Measurements from ENCODE around the gene CDC42BPA. TPM values are rescaled to one million over a fixed set of nuclear protein-coding genes. Genes with fewer than 3 reads are reported as not detected.
"Not testable (repeated sequence)": the region's sequence is repeated elsewhere in the genome, so short reads cannot be mapped to it uniquely, and the experiment has no call there.

The CDC42BPA gene
- total RNA-seq, 1 experiment from 2014 or later: 46.4 TPM

- no peaks in the 10 kb centered on the region for H3K27me3 ChIP-seq (replicated peaks)
- H3K4me1 ChIP-seq (replicated peaks): no peaks in the 10 kb centered on the region
- DNase-seq (ENCODE audit: low read depth in 1 of 2, low spot score in 2 of 2): no peak
- H3K27ac ChIP-seq: no peak overlapping the region
- H3K36me3 ChIP-seq: peaks cover 28% of the 10 kb centered on the region
- H3K4me3 ChIP-seq: no peak overlapping the region
- H3K9me3 ChIP-seq (replicated peaks): no peaks in the 10 kb centered on the region
Measured at GRCh38 chr1:227127891-227128290, 190.4 kb downstream of the CDC42BPA start.

- Histone ChIP-seq H3K9me3 (replicated peaks) (no peaks in the 10 kb centered on the region), H3K36me3 (peaks cover 21% of the 10 kb centered on the region)
- no peak for DNase-seq (ENCODE audit: low read depth in 1 of 2, low spot score in 2 of 2)
Measured at GRCh38 chr1:227125929-227126545, 192.3 kb downstream of the CDC42BPA start.

GRCh38 chr1:227124473-227124872 is 193.8 kb downstream of the CDC42BPA start:
- no peak overlapping the region for H3K27ac ChIP-seq
- no peak overlapping the region for H3K4me3 ChIP-seq
- H3K9me3 ChIP-seq (replicated peaks): no peaks in the 10 kb centered on the region
- peaks cover 11% of the 10 kb centered on the region for H3K36me3 ChIP-seq
- H3K27me3 ChIP-seq (replicated peaks): no peaks in the 10 kb centered on the region
- H3K4me1 ChIP-seq (replicated peaks): no peaks in the 10 kb centered on the region
- no peak for DNase-seq (ENCODE audit: low read depth in 1 of 2, low spot score in 2 of 2)

More at GRCh38 chr1:227125929-227126545, 192.3 kb downstream of the CDC42BPA start:
- H3K27me3 ChIP-seq (replicated peaks): no peaks in the 10 kb centered on the region
- no peak overlapping the region for H3K4me3 ChIP-seq
- no peak overlapping the region for H3K27ac ChIP-seq
- no peaks in the 10 kb centered on the region for H3K4me1 ChIP-seq (replicated peaks)

GRCh38 chr1:227120826-227121225 is 197.5 kb downstream of the CDC42BPA start:
- Histone ChIP-seq H3K4me3 (no peak overlapping the region), H3K4me1 (replicated peaks) (no peaks in the 10 kb centered on the region), H3K27ac (no peak overlapping the region), H3K27me3 (replicated peaks) (no peaks in the 10 kb centered on the region), H3K9me3 (replicated peaks) (no peaks in the 10 kb centered on the region), H3K36me3 (peaks cover 6% of the 10 kb centered on the region)
- no peak for DNase-seq (ENCODE audit: low read depth in 1 of 2, low spot score in 2 of 2)

DNA sequence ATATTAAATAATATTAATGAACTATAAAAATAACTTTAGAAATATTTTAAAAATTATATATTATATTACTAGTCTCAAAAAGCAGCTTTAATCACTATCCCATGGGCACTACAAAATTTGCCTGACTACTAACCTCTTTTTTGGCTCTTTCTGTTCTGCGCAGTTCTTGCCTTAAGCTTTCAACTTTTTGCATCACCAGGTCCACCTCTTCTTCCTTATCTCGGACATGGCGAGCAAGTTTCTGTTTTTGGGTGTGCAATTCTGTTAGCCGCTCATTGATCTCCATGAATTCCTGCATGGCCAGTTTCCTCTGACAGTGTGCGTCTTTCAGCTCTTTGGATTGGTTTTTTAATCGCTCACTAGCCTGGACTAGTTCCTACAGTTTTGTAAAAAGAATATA is 205.8 kb downstream of the CDC42BPA start:
- no peak overlapping the region for H3K4me3 ChIP-seq
- H3K27me3 ChIP-seq (replicated peaks): no peaks in the 10 kb centered on the region
- no peaks in the 10 kb centered on the region for H3K9me3 ChIP-seq (replicated peaks)
- H3K27ac ChIP-seq: no peak overlapping the region
- H3K36me3 ChIP-seq: peaks cover 28% of the 10 kb centered on the region
- no peak for DNase-seq (ENCODE audit: low read depth in 1 of 2, low spot score in 2 of 2)
- no peaks in the 10 kb centered on the region for H3K4me1 ChIP-seq (replicated peaks)

- no peak overlapping the region for H3K4me3 ChIP-seq
- no peak overlapping the region for H3K27ac ChIP-seq
- no peaks in the 10 kb centered on the region for H3K4me1 ChIP-seq (replicated peaks)
- peaks cover 32% of the 10 kb centered on the region for H3K36me3 ChIP-seq
- no peaks in the 10 kb centered on the region for H3K27me3 ChIP-seq (replicated peaks)
- no peaks in the 10 kb centered on the region for H3K9me3 ChIP-seq (replicated peaks)
- no peak for DNase-seq (ENCODE audit: low read depth in 1 of 2, low spot score in 2 of 2)
Measured at GRCh38 chr1:227111782-227112181, 206.5 kb downstream of the CDC42BPA start.

GRCh38 chr1:227105291-227105690 is 213.0 kb downstream of the CDC42BPA start:
- not testable (repeated sequence) for H3K27ac ChIP-seq; H3K27me3 ChIP-seq (replicated peaks); H3K4me3 ChIP-seq; H3K4me1 ChIP-seq (replicated peaks); H3K9me3 ChIP-seq (replicated peaks); DNase-seq (ENCODE audit: low read depth in 1 of 2, low spot score in 2 of 2)
- H3K36me3 ChIP-seq: peaks cover 21% of the 10 kb centered on the region

DNA sequence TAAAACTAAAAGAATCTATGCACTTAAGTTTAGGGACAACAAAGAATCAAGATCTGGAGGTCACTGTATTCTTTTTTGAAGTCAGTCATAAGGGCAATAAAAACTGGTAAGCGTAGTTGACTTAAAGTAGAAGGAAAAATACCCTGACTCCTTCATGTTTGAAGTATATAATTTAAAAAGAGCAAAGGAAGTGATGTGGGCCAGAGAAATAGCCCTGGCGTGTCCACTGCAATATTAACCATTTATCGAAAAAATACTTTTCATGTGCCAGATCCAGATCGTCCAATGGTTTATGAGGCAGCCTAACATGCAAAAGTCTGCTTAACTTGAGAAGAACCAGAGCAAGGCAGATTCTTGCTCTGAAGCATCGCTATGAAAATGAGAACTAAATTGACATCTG is 216.2 kb downstream of the CDC42BPA start:
- Histone ChIP-seq H3K4me1 (replicated peaks) (no peaks in the 10 kb centered on the region), H3K27ac (no peak overlapping the region)
- DNase-seq (ENCODE audit: low read depth in 1 of 2, low spot score in 2 of 2): no peak

GRCh38 chr1:227094249-227094966 is 223.9 kb downstream of the CDC42BPA start:
- DNase-seq (ENCODE audit: low read depth in 1 of 2, low spot score in 2 of 2): no peak
- Histone ChIP-seq H3K4me1 (replicated peaks) (no peaks in the 10 kb centered on the region), H3K9me3 (replicated peaks) (no peaks in the 10 kb centered on the region), H3K4me3 (no peak overlapping the region), H3K27me3 (replicated peaks) (no peaks in the 10 kb centered on the region), H3K36me3 (peaks cover 51% of the 10 kb centered on the region), H3K27ac (no peak overlapping the region)

More for the DNA sequence above, 216.2 kb downstream of the CDC42BPA start:
- Histone ChIP-seq H3K9me3 (replicated peaks) (no peaks in the 10 kb centered on the region), H3K36me3 (peaks cover 27% of the 10 kb centered on the region), H3K4me3 (no peak overlapping the region), H3K27me3 (replicated peaks) (no peaks in the 10 kb centered on the region)

DNA sequence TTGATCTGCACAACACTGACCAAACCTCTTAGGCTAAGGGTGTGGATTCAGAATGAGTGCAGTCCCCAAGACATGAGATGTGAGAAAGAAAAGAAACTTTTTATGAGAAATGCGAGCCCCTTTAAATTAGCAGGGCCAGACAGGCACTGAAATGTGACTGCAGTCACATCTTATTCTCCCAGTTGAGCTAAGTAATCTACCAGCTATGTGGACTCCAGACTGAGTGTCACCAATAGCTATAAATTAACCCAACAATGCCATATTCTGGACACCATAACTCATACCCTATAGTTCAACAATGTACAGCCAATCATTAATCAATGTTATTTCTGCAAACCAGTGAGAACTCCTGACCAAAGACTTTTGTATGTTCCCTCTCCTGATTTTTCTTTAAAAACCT is 225.0 kb downstream of the CDC42BPA start:
- Histone ChIP-seq H3K36me3 (peaks cover 46% of the 10 kb centered on the region), H3K27me3 (replicated peaks) (no peaks in the 10 kb centered on the region), H3K4me1 (replicated peaks) (no peaks in the 10 kb centered on the region), H3K9me3 (replicated peaks) (no peaks in the 10 kb centered on the region), H3K27ac (no peak overlapping the region), H3K4me3 (no peak overlapping the region)
- no peak for DNase-seq (ENCODE audit: low read depth in 1 of 2, low spot score in 2 of 2)

DNA sequence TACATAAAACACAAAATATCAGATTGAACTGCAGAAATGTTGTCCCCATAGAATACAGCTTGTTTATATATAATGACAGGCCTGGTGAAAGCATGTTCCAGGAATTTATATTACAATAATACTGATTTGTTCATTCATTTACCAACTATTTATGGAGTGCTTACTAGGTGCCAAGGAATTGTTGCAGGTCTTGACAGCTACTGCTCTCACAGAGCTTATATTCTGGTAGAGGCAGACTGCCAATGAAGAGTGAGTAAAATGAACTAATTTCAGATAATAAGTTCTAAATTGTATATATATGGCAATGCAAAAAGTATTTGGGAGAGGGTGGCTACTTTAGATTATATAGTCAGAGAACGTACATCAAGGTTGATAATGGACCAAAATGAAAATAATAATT is 226.2 kb downstream of the CDC42BPA start:
- Histone ChIP-seq H3K4me1 (replicated peaks) (no peaks in the 10 kb centered on the region), H3K27me3 (replicated peaks) (no peaks in the 10 kb centered on the region)
- DNase-seq (ENCODE audit: low read depth in 1 of 2, low spot score in 2 of 2): no peak

GRCh38 chr1:227086636-227087035 is 231.7 kb downstream of the CDC42BPA start:
- Histone ChIP-seq H3K27ac (no peak overlapping the region), H3K36me3 (peaks cover 28% of the 10 kb centered on the region), H3K9me3 (replicated peaks) (no peaks in the 10 kb centered on the region), H3K4me1 (replicated peaks) (no peaks in the 10 kb centered on the region), H3K27me3 (replicated peaks) (no peaks in the 10 kb centered on the region), H3K4me3 (no peak overlapping the region)
- no peak for DNase-seq (ENCODE audit: low read depth in 1 of 2, low spot score in 2 of 2)

More for the DNA sequence above, 226.2 kb downstream of the CDC42BPA start:
- H3K36me3 ChIP-seq: peaks cover 46% of the 10 kb centered on the region
- no peaks in the 10 kb centered on the region for H3K9me3 ChIP-seq (replicated peaks)
- H3K4me3 ChIP-seq: no peak overlapping the region
- H3K27ac ChIP-seq: no peak overlapping the region

GRCh38 chr1:227082999-227083746 is 235.1 kb downstream of the CDC42BPA start:
- Histone ChIP-seq H3K36me3 (peaks cover 22% of the 10 kb centered on the region), H3K9me3 (replicated peaks) (no peaks in the 10 kb centered on the region), H3K4me3 (no peak overlapping the region), H3K4me1 (replicated peaks) (no peaks in the 10 kb centered on the region), H3K27ac (no peak overlapping the region), H3K27me3 (replicated peaks) (no peaks in the 10 kb centered on the region)
- no peak for DNase-seq (ENCODE audit: low read depth in 1 of 2, low spot score in 2 of 2)

DNA sequence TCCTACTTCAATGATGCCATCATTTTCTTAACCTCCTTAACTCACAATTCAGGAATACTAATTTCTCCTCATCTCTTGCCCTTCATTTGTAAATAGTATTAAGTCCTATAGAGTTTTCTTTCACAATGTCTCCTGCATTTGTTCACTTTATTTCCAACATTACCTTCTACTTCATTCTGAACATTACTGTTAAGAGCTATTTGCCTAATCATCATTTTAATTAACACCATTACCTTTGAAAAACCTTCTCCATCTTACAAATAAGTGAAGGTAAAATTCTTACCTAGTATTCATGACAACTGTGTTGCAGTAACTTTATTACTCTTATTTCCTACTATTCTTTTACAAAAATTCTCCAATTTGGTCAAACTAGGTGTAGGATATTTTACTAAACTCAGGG is 240.5 kb downstream of the CDC42BPA start:
- Histone ChIP-seq H3K4me1 (replicated peaks) (peaks cover 3% of the 10 kb centered on the region), H3K36me3 (peaks cover 9% of the 10 kb centered on the region), H3K9me3 (replicated peaks) (no peaks in the 10 kb centered on the region), H3K27me3 (replicated peaks) (no peaks in the 10 kb centered on the region), H3K27ac (no peak overlapping the region), H3K4me3 (no peak overlapping the region)
- DNase-seq (ENCODE audit: low read depth in 1 of 2, low spot score in 2 of 2): no peak

Measured in SJSA1 (cell line).